HG03139 (cell line): ENCODE results near the gene PSMG4.
"Not testable (repeated sequence)": the region's sequence is repeated elsewhere in the genome, so short reads cannot be mapped to it uniquely, and the experiment has no call there.

Experiments
- ATAC-seq: cut with Tn5 transposase; IDR thresholded peaks from one replicate; pipeline ENCODE4 v1.9.1; 2021; ENCODE audit not compliant: unreplicated experiment

The PSMG4 gene

DNA sequence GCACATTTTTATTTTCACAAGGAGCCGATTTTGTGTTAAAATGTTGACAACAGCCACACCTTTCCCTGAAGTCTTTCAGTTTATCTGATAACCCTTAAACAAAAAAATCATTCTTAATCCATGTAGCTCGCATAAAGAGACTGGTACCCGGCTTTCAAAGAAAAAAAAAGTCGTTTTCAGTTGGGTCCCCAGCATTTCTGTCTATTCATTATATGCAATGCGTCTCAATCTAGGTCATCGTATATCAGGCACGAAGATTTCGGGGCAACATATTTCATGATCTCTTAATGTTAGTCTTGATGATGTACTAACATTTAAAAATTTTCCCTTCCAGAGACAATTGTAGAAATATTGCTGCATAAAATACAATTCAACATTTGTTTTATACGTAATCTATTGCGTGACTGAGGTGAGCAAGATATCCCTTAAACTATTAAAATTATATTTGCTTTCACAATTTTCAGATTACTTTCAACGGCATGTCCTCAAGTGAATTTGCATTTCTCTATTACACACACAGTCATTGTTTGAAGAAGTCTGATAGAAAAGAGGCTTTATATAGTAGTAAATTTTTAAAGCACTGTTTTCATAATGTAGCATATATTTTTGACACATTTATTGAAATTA, 28.4 kb upstream of the PSMG4 start:
- ATAC-seq: no peak

- ATAC-seq: no peak
These were observed 27.9 kb upstream of the PSMG4 start for GRCh38 chr6:3230900-3231246.

- ATAC-seq: no peak
These were observed 27.3 kb upstream of the PSMG4 start for GRCh38 chr6:3231247-3232016.

DNA sequence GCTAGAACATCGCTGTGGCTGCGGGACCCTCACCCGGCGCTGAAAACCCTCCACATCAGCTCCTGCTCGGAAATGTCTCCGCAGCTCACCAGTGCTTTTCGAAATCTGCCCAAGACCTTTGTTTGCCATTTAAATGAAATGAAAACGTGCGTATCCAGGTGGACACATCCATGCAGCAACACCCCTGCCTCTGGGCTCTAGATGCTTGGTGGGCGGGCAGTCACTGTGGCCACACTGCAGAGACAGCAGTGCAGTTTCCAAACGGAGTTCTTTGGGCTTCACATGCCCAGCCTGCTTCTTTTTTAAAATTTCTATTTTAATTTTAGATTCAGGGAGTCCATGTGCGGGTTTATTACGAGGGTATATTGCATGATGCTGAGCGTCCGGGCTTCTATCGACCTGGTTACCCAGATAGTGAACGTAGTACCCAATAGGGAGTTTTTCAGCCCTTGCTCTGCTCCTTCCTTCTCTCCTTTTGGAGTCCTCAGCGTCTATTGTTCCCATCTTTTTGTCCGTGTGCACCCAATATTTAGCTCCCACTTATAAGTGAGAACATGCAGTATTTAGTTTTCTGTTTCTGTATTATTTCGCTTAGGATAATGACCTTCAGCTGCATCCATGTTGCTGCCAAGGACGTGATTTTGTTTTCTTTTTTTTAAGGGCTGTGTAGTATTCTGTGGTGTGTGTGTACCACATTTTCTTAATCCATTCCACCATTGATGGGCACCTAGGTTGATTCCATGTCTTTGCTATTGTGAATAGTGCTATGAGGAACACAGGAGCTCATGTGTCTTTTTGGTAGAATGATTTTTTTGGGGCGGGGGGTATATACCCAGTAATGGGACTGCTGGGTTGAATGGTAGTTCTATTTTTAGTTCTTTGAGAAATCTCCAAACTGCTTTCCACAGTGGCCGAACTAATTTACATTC, 26.5 kb upstream of the PSMG4 start:
- ATAC-seq: no peak

- ATAC-seq: no peak
These were observed 25.4 kb upstream of the PSMG4 start for GRCh38 chr6:3233321-3233720.

DNA sequence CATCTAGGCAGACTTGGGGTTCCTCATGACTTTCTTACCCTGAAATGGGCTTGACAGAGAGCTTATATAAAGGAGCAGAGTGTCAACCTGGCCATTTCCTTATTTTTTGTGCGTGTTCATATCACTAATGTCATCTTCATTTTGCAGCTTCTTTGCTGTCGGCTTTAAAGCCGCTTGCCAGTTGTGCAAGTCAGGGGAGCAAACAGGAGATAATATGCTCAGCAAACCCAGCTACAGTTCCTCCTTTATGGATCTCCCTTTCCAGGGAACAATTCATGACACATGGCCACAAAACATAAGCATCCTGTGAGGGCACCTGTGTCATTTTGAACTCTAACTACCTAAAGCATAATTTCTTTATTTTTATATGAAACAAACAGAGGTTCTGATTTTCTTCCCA, 24.8 kb upstream of the PSMG4 start:
- ATAC-seq: no peak

GRCh38 chr6:3235486-3235885, 23.3 kb upstream of the PSMG4 start:
- no peak for ATAC-seq

- no peak for ATAC-seq
These were observed 22.7 kb upstream of the PSMG4 start for GRCh38 chr6:3236005-3236404.

GRCh38 chr6:3237761-3238662, 20.7 kb upstream of the PSMG4 start:
- ATAC-seq: no peak

GRCh38 chr6:3239110-3239830, 19.5 kb upstream of the PSMG4 start:
- ATAC-seq: no peak

- ATAC-seq: no peak
These were observed 18.2 kb upstream of the PSMG4 start for GRCh38 chr6:3240595-3240994.

- not testable (repeated sequence) for ATAC-seq
These were observed 17.0 kb upstream of the PSMG4 start for GRCh38 chr6:3241745-3242144.

GRCh38 chr6:3242768-3243167, 16.0 kb upstream of the PSMG4 start:
- no peak for ATAC-seq

GRCh38 chr6:3244003-3244831, 14.5 kb upstream of the PSMG4 start:
- no peak for ATAC-seq

- ATAC-seq: not testable (repeated sequence)
These were observed 13.9 kb upstream of the PSMG4 start for GRCh38 chr6:3244832-3245161.

- ATAC-seq: no peak
These were observed 13.5 kb upstream of the PSMG4 start for GRCh38 chr6:3245216-3245615.

- no peak for ATAC-seq
These were observed 11.2 kb upstream of the PSMG4 start for GRCh38 chr6:3247255-3248146.

- no peak for ATAC-seq
These were observed 8.9 kb upstream of the PSMG4 start for GRCh38 chr6:3249821-3250220.
